Measurements from ENCODE around the gene CGN.

CGN gene

GRCh38 chr1:151524736-151525135 lies 13.5 kb downstream of the CGN start:
- no peak for DNase-seq

- no peak for DNase-seq
These were observed 15.7 kb downstream of the CGN start for GRCh38 chr1:151526735-151527525.

- no peak for DNase-seq
These were observed 18.1 kb downstream of the CGN start for GRCh38 chr1:151529211-151529702.

- DNase-seq, result no peak
These were observed 18.6 kb downstream of the CGN start for GRCh38 chr1:151529781-151530180.

GRCh38 chr1:151530461-151530860 lies 19.3 kb downstream of the CGN start:
- DNase-seq, result no peak

- DNase-seq, result no peak
These were observed 22.7 kb downstream of the CGN start for GRCh38 chr1:151533870-151534269.

- peak; percentile 61 for DNase-seq
These were observed 23.6 kb downstream of the CGN start for GRCh38 chr1:151534662-151535278.

GRCh38 chr1:151535326-151536271 lies 24.4 kb downstream of the CGN start:
- DNase-seq, result no peak

- DNase-seq, result no peak
These were observed 25.3 kb downstream of the CGN start for GRCh38 chr1:151536499-151536898.

GRCh38 chr1:151537112-151537511 lies 25.9 kb downstream of the CGN start:
- DNase-seq, result no peak

GRCh38 chr1:151539321-151540020 lies 28.3 kb downstream of the CGN start:
- DNase-seq, result peak; percentile 97

GRCh38 chr1:151540021-151540981 lies 29.1 kb downstream of the CGN start, which contains the start of gene TUFT1:
Gene TUFT1, plus strand, starts transcription at chr1:151540309. Its CDS starts 58 bp downstream, at chr1:151540367.
- peak; percentile 96 for DNase-seq

GRCh38 chr1:151540982-151541377 lies 29.8 kb downstream of the CGN start:
- DNase-seq, result no peak

GRCh38 chr1:151541752-151542151 lies 30.6 kb downstream of the CGN start:
- no peak for DNase-seq

- no peak for DNase-seq
These were observed 31.5 kb downstream of the CGN start for GRCh38 chr1:151542710-151543129.

- DNase-seq, result no peak
These were observed 34.4 kb downstream of the CGN start for GRCh38 chr1:151545542-151545941.

GRCh38 chr1:151546011-151546925 lies 35.1 kb downstream of the CGN start:
- no peak for DNase-seq

- DNase-seq, result no peak
These were observed 36.1 kb downstream of the CGN start for GRCh38 chr1:151547119-151547899.

GRCh38 chr1:151547900-151548230 lies 36.7 kb downstream of the CGN start:
- no peak for DNase-seq

Measured in NCI-H1092 (cell line).